ENCODE measurements around the gene SMIM1.

The SMIM1 gene

DNA sequence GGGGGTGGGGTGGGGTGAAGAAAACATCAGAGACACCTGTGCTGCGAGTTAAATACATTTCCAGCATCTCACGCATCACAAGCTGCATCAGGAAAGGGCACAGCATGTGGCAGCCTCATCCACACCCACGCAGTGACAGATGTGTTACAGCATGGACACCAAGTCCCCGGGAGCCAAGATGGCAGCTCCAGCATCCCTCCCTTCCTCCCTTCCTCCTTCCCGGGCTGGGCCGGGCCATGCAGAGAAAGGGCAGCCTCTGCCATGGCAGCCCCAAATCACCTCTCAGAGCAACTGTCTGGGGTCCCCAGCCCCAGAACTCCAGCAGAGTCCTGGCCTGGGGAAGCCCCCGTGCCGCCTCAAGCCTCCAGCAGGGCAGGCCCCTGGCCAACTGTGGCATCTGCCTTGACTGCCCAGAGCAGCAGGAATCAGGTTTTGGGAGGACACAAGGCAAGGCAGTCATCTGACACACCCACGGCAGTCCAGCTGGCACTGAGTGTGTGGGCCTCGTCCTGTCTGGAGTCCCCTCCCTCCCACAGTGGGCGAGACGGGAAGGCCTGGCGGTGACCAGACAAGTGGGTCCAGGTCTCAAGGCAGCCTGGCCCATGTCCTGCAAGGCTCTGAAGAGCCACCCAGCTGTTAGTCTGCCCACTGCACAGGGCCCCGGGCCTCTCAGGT is 6.2 kb downstream of the SMIM1 start:
- no peak for DNase-seq (ENCODE audit: low read depth)
- H3K4me3 ChIP-seq (ENCODE audit: low read depth, low read length) = no peak overlapping the region
- TF ChIP-seq, protein P1, sequence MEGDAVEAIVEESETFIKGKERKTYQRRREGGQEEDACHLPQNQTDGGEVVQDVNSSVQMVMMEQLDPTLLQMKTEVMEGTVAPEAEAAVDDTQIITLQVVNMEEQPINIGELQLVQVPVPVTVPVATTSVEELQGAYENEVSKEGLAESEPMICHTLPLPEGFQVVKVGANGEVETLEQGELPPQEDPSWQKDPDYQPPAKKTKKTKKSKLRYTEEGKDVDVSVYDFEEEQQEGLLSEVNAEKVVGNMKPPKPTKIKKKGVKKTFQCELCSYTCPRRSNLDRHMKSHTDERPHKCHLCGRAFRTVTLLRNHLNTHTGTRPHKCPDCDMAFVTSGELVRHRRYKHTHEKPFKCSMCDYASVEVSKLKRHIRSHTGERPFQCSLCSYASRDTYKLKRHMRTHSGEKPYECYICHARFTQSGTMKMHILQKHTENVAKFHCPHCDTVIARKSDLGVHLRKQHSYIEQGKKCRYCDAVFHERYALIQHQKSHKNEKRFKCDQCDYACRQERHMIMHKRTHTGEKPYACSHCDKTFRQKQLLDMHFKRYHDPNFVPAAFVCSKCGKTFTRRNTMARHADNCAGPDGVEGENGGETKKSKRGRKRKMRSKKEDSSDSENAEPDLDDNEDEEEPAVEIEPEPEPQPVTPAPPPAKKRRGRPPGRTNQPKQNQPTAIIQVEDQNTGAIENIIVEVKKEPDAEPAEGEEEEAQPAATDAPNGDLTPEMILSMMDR (conservative IDR thresholded peaks at IDR 0.05; ENCODE audit: low read depth, low read length) = no peak

DNA sequence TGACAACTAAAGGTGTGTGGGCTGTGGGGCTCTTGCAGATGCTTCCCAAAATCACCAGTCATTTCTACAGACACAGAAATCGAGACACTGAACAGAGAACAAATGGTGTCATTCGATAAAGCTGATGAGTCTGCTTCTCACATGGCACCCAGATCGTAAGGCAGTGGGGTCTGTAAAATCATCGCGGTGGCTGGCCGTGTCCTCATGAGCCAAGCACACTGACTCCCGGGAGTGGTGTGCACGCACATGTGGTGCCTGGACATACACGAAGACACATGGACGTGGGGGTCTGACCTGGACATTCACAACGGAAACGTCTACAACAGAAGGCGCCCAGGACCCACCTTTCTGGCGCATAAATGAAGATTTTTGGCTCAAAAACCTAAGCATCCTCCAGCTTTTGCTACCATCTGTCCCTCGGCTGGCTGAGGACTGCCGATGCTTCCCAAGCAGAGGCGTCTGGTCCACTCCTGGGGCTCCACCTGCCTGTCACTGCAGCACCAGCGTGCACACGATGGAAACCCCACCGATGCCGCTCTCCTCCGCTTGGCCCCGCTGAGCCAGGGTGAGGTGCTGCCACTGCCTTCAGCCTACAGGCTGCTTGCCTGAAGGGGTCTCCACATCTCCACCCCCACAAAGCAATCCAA is 6.8 kb downstream of the SMIM1 start:
- H3K4me3 ChIP-seq (ENCODE audit: low read depth, low read length) = no peak overlapping the region
- DNase-seq (ENCODE audit: low read depth) = no peak
- TF ChIP-seq, protein P1 (conservative IDR thresholded peaks at IDR 0.05; ENCODE audit: low read depth, low read length) = no peak

DNA sequence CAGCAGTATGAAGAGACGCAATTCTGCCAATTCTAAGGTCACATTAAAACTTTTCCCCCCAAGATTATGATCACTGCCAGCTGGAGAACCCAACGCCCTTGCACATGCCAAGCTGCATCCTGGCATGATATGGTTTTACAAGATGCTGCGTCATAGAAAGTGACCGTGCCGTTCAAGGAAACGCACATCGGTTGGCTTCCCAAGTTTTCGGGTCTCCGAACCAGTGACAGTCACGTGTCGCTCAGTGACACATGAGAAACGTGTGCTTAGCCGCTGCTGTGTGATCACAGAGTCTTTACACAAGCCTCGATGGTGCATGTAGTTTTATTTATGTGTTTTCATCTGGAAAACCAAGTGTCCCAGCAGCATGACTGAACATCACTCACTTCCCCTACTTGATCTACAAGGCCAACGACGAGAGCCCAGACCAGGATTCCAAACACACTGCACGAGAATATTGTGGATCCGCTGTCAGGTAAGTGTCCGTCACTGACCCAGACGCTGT is 7.4 kb downstream of the SMIM1 start:
- H3K4me3 ChIP-seq (ENCODE audit: low read depth, low read length) = no peak overlapping the region
- no peak for DNase-seq (ENCODE audit: low read depth)
- TF ChIP-seq, protein P1 (conservative IDR thresholded peaks at IDR 0.05; ENCODE audit: low read depth, low read length) = no peak

DNA sequence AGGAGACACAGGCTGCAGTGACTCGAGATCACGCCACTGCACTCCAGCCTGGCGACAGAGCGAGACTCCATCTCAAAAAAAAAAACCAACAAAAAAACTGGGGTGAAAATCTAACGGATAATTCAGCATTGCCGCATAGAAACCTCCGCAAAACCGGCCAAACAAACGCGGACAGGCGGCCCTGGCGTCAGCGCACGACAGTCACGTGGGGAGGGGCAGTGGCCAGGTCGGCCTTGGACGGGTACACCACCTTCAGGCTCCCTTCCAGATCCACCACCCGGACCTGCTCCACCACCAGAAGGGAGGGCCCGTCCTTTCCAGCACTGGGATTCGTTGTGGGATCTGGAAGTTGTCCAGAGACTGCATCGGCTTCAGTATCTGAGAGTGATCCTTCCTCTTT is 8.4 kb downstream of the SMIM1 start:
- TF ChIP-seq, protein P1 (conservative IDR thresholded peaks at IDR 0.05; ENCODE audit: low read depth, low read length) = no peak
- no peak overlapping the region for H3K4me3 ChIP-seq (ENCODE audit: low read depth, low read length)
- no peak for DNase-seq (ENCODE audit: low read depth)

DNA sequence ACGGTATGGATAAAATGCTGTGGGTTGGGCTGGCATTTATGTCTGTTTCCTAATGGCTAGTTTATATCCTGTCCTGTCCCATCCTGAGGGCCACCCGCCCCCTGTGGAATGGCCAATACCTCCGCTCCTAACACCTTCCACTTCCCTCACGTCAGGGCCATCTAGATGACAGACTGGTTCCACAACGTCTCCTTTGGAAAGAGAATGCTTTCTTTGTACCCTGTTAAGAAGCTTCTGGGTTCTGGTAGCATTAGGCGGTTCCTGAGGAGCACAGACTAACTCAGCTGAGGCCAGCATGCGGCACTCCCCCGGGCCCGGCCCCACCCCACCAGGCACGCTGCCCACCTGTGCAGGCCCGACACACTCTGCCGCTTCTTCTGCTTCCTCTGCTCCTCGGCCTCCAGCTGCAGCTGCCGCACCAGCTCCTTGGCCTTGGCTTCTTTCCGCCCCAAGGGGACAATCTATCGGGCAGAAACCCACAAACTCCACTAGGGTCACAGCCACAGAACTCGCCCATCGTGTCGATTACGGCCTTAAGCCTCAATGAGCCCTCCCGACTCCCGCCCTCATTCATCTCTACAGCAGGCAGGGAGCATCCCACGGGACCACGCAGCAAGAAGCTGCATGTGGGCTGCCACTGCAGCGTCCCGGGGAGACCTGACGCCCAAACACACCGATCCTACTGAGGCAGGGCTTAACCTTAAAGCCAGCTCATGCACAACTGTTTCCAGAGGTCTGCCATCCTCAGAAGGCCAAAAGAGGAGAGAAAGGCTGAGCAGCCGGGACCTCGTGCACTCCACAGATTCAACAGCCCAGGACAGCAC is 11.3 kb downstream of the SMIM1 start:
- DNase-seq (ENCODE audit: low read depth) = no peak

DNA sequence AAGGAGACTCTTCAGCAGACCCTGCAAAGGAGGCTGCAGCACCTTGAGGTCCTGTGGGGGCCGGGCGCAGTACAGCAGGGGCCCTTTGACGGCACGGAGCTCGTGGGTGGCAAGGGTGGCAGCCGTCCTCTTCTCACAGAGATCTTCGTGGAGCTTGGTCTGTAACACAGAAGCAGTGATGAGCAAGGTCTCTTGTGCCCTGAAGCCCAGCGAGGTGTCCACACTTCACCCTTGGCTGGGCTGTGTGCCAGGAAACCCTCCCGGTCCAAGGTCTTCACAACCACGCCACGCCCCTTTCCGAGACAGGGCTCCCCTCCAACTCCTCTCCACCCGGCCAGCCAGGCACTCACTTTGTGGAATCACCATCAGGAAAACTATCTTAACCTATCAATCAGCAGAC is 12.5 kb downstream of the SMIM1 start:
- no peak overlapping the region for H3K4me3 ChIP-seq (ENCODE audit: low read depth, low read length)
- TF ChIP-seq, protein P1 (conservative IDR thresholded peaks at IDR 0.05; ENCODE audit: low read depth, low read length) = no peak
- DNase-seq (ENCODE audit: low read depth) = no peak

More for the DNA sequence above, 11.3 kb downstream of the SMIM1 start:
- no peak overlapping the region for H3K4me3 ChIP-seq (ENCODE audit: low read depth, low read length)
- TF ChIP-seq, protein P1 (conservative IDR thresholded peaks at IDR 0.05; ENCODE audit: low read depth, low read length) = no peak

Data from choroid plexus epithelial cell (primary cell).